GM21737 (cell line): ENCODE measurements around the gene CDKN1B.

Source experiments
- ATAC-seq: cut with Tn5 transposase; IDR thresholded peaks from one replicate; pipeline ENCODE4 v1.9.1; 2021; ENCODE audit warnings: mild to moderate bottlenecking, moderate library complexity; ENCODE audit not compliant: unreplicated experiment

CDKN1B gene

DNA sequence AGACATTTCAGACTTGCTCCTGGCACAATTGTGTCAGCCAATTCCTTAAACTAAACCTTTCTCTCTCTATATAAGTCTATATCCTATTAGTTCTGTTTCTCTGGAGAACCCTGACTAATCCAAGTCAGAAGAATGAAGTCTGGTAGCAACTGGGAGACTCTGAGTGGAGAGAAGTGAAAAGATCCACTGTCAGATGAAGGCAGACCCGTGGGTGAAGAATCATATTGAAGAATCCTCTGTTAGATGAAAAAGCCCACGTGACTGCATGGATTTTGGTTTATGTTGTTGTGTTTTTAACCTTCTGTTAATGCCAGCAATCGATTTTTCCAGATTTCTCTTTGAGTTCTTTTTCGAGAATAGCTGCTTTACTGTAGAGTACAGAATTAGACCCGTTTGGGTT lies 38.8 kb downstream of the CDKN1B start:
- ATAC-seq: no peak

DNA sequence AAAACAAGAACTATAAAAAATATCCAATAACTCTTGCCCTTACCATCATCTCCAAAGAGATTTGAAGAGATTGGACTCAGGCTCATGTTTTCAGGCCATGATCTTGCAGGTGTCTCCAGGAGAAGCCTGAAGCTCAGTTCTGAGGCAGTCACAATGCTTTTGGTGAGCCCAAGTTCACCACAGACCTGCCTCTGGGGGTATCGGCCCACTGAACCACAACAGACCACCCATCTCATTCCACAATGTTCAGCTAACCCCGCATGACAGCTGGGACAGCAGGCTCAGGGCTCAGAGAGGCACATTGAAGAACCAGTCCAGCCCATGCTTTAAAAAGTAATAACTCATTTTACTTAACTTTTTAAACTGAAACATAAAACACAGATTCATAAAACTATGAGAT lies 40.0 kb downstream of the CDKN1B start:
- no peak for ATAC-seq

DNA sequence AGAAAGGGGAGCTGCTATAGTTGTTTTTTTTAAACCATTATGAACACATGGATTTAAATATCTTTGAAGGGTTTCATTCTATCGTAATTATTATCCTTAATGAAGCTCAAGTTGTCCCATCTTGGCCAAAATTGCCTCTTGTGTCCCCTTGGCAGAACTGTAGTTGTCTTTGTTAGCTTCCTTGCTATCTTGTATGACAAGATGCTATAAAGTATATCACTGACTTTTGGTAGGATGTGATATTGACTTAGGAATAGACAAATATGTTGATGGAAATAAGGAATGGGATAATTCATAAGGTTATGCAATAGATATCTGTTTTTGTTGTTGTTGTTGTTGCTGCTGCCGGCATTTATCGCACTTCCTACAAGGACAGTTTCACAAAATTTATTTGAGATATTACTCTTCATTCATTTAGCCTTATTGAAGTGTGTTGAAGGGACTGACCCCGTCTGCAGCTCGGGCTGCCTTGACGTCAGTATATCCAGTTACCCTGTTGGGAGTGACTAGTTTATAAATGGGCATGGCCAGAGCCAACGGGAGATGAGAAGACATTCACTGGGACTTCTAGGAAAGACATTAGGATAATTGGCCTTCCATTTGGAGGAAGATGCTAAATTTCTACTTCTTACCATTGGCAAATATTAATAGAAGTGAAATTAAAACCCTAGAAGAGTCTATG lies 42.2 kb downstream of the CDKN1B start:
- ATAC-seq: no peak

DNA sequence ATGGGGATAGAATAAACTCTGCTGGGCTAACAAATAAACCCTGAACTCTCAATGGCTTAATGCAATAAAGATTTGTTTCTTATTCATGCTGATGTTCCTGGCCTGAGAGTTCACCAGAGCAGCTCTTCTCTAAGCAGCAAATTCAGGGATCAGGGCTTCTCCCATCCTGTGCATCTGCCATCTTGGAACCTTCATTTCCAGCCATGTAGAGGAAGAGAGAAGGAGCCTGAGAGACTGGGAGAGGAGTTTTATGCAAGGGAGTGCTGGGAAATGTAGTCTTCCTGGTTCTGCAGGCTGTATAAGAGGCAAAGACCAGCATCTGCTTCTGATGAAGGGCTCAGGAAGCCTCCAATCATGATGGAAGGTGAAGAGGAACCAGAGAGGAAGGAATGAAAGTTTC lies 47.7 kb downstream of the CDKN1B start:
- no peak for ATAC-seq

DNA sequence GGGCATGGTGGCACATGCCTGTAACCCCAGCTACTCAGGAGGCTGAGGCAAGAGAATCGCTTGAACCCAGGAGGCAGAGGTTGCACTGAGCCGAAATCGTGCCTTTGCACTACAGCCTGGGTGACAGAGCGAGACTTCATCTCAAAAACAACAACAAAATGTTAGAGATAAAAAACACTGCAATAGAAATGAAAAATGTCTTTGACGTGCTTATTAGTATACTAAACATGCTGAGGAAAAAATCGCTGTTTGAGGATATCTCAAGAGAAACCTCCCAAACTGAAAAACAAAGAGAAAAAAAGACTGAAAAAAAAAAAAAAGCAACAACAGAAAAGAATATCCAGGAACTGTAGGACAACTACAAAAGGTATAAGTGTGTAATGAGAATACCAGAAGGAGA lies 53.1 kb downstream of the CDKN1B start:
- no peak for ATAC-seq
